CD4-positive, alpha-beta T cell treated with Interleukin-6 at 100 ng/mL for 8 hours (primary cell): ENCODE results near the gene CLIP3.
A peak's percentile ranks its signal among the peaks of the same experiment; 100 is the strongest.
"Not testable (repeated sequence)": the region's sequence is repeated elsewhere in the genome, so short reads cannot be mapped to it uniquely, and the experiment has no call there.

Experiments
- DNase-seq: peaks from one replicate; pipeline ENCODE4 v3.0.0-alpha.2; 2020; ENCODE audit warnings: mixed read lengths, low spot score

Gene CLIP3

DNA sequence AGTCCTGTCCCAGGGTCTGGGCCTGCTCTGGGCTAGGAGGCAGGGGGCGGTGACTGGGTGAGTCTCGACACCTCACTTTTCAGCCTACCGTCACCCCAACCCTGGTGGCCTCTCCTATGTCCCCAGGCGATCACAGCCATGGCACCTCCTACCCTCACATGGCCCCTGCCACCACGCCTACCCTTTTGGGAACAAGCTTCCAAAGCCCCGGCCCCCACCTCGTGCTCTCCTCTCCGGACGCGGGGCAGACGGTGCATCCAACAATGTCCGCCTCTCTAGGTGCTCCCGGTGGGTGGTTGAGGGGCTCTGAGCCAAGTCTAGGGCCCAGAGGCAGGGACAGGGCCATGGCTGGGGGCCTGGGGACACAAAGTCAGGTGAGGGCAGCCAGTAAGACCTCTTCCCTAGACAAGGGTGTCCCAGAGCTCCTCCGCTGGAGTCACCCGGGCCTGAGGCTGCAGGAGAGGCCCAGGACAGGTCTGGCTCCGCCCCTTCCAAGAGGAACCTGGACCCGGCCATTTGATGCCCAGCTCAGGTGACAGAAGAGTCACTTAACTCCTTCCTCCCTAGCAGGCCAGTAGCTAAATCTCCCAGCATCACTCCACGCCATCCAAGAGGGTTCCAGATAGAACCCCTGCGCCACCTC is 24.2 kb downstream of the CLIP3 start, which contains the start of gene SYNE4:
SYNE4 (minus strand) TSS at position 478 of the 643 bp plus-strand sequence; CDS start at position 346, 132 bp downstream.
- no peak for DNase-seq

DNA sequence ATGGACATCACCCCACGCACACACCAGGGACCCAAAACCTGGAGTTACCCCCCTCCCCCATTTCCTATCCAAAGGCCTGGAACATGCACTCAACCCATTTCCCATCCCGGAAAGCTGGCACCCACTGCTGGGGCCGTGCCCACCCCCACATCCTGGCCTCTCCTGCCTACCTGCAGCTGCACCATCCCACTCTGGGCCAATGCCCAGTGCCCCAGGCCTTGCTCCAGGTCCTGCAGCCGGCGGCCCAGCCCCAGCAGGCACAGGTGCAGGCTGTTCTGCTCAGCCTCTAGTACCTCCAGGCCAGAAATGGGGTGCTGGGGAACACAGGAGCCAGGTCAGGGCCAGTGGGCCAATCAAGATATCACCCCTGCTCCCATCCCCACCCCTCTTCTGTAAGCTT is 25.7 kb downstream of the CLIP3 start:
- no peak for DNase-seq

DNA sequence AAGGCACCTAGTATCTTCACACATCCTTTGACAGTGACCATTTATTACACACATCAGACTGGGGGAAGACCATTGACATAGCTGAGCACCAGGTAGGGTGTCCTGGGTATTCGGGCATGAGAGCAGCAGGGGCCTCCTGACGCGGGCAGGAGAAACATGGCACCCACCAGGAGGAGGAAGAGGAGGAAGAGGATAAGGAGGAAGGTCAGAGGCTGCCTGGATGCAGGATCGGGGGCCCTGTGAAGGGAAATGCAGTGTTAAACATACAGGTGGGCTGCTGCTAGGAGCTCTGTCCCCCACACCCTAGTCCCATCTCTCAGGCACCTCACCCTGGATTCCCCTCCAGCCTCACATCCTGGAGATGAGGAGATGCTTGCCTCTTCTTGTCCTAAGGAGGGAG is 29.4 kb downstream of the CLIP3 start:
- no peak for DNase-seq

DNA sequence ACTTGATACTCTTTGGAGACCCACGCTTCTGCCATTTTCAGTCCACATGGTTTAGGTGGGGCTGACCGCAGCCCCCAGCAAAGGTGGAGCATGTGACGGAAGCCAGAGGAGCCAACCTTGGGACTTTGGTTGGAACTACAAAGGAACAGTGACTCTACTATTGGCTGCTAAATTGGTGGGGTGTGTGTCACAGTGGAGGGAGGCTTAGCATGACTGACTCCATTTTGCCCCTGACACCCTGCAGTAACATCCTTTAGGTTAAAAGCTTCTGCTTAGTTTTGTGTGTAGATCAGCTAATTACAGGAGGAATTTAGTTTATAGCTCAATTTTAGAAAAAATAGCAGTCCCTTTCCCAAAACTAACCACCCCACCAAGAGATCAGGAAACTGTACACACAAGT is 31.1 kb downstream of the CLIP3 start:
- no peak for DNase-seq

DNA sequence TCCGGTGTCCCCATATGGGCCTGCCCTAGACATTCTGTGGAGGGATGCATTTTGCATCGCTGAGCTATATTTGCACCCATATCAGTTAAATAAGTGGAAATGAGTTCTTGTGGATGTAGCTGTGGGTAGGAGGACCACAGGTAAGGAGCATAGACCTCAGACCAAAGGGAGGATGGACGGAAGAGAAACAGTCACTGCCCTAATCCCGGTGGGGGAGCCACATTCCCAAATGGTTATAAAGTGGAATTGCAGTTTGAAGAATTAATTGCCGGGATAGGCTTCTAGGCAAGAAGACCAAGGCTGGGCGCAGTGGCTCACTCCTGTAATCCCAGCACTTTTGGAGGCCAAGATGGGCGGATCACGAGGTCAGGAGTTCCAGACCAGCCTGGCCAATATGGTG is 35.9 kb downstream of the CLIP3 start:
- no peak for DNase-seq

DNA sequence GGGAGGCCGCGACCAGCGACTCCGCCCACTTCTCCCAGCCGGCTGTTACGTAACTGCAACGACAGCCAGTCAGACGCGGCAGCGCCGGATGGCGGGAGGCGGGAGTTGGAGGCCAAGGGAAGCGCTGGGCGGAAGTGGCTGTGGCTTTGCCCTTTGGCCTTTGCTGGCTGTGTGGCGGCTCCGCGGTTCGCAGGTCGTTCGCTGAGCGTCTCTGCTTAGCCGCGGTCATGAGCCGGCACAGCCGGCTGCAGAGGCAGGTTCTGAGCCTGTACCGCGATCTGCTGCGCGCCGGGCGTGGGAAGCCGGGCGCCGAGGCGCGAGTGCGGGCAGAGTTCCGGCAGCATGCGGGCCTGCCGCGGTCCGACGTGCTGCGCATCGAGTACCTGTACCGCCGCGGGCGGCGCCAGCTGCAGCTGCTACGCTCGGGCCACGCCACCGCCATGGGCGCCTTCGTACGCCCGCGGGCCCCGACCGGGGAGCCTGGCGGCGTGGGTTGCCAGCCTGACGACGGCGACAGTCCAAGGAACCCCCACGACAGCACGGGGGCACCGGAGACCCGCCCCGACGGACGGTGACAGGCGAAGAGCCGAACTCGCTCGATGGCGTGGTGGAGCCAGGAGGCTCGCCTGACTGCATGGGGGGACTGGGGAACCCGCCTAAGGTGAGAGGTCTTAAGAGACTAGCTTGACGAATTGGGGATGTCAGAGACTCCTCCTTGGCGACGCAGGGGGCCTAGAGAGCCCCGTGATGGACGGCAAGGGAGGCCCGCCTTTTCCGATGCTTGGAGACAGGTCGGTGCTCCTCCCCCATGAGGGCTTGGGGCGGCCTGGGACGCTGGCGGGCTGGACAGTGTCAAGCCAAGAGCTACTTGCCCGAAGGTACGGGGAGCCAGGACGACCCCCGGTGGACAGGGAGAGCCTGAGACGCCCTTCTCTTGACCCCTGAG is 37.4 kb downstream of the CLIP3 start, which contains the start of gene SDHAF1:
SDHAF1 (plus strand) TSS at position 141 of the 946 bp plus-strand sequence; CDS start at position 228, 87 bp downstream.
- DNase-seq = peak; percentile 93

DNA sequence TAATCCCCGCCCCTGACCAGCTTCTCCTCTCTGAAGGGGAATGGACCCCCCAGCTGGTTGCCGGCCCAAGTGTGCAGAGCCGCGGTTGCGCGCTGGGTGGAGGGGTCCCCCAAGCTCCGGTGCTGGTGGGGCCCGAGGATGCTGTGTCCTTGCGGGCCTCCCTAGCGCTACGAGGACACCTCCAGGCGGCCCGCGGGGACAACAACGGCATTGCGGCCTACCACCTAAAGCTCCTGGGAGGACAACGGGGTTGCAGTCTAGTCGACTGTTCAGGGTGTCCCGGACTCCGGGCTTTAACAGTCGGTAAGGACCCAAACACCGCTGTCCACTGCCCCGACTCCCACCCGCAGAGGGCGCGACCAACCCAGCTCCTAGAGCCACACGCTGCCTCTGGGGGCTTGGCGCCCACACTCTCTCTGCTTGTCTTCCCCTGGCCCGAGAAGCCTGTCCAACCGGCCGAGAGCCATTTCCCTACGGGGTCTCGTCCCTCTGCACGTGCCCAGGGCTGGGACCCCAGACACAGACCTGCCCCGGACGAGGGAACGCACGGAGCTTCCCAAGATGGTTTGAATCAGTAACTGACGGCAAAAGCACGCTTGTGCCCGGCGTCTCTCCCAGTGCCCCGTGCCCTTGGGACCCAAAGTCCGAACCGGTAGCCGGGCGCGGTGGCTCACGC is 38.6 kb downstream of the CLIP3 start:
- no peak for DNase-seq

DNA sequence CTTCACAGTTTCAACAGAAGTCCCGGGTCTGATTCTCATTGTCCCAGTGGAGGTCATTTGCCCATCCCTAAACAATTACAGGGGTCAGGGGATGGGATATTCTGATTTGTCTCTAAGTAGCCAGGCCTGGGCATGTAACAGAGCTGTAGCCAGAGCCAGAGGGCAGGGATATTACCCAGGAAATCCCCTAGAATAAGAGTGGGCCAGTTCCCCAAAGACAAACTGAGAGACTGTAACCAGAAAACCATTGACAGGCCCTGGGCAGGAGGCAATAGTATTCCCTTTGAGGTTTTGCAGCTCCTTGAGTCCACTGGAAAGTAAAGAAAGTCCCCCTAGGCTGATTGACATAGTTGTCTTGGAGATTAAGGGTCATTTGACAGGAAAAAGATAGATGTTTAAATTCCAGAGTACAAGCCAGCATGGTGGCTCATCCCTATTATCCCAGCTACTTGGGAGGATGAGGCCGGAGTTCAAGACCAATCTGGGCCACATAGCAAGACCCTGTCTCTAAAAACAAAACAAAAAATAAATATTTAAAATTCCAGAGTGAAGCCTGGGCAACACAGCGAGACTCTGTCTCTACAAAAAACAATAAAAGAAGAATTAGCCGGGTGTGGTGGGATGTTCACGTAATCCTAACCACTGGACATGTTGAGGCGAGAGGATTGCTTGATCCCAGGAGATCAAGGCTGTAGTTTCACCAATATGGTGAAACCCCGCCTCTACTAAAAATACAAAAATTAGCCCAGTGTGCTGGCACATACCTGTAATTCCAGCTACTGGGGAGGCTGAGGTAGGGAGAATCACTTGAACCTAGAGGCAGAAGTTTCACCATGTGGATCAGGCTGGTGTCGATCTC is 39.5 kb downstream of the CLIP3 start:
- DNase-seq = no peak

DNA sequence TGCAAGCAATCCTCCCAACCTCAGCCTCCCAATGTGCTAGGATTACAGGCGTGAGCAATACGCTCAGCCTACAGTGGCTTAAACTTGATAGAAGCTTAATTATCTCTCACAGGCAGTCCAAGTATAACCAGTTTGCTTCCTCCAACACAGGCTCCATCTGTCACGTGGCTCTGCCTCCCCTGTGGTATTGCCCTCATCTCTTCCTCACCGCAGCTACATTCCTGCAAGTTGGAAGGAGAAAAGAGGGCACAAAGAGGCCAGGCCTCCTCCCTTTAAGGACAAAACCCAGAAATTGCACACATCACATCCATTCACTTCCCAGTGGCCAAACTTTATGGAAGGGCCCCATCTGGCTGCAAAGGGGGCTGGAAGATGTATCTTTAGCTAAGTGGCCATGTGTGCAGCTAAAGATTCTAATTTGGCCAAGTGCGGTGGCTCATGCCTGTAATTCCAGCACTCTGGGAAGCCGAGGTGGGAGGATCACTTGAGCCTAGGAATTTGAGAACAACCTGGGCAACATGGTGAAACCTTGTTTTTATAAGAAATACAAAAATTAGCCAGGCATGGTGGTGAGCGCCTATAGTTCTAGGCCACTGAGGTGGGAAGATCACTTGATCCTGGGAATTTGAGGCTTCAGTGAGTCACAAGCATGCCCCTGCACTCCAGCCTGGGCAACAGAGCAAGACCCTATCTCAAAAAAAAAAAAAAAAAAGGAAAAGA is 40.8 kb downstream of the CLIP3 start:
- DNase-seq = no peak

DNA sequence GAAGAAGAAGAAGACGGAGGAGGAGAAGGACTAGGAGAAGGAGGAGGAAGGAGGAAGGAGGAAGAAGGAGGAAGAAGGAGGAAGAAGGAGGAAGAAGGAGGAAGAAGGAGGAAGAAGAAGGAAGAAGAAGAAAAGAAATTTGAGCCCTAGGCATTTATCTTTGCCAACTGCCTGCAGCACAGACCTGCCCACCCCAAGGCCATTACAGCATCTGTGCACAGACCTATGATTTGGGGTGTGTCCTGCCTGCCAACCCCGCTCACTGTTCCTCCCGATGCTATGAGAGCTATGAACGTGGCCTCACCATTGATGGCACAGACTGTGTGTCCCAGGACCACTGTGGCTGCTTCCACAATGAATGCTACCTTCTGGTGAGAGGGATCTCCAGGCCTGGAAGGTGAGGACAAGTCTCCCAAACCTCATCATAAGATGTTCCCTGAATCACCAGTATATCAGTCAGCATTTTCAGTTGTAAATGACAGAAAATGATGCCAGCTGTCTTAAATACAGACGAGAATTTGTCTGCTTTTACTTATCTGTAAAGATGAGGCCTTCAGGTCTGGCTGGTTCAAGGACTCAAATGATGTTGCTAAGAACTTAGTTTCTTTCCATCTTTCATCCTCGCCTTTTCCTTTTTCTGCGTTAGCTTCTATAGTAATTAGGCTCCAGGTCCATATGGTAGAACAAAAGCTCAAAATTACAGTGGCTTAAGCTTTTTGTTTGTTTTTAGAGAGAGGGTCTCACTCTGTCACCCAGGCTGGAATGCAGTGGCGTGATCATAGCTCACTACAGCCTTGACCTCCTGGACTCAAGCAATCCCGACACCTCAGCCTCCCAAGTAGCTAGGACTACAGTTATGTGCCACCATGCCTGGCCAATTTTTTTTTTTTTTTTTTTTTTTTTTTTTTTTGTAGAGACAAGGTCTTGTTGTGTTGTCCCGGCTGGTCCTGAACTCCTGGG is 41.6 kb downstream of the CLIP3 start:
- DNase-seq = no peak

DNA sequence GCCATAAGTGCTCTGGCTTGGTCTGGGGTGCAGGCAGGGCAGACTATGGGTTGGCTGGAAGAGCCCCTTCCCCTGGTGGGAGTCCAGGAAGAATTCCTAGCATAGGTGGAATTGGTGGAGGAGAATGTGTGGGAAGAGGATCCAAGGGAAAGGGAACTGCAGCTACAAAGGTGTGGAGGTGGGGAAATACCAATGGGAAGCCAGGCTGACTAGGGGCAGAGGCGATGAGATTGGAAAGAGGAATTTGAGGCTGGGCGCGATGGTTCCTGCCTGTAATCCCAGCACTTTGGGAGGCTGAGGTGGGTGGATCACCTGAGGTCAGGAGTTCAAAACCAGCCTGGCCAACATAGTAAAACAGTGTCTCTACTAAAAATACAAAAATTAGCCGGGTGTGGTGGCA is 42.5 kb downstream of the CLIP3 start:
- no peak for DNase-seq

DNA sequence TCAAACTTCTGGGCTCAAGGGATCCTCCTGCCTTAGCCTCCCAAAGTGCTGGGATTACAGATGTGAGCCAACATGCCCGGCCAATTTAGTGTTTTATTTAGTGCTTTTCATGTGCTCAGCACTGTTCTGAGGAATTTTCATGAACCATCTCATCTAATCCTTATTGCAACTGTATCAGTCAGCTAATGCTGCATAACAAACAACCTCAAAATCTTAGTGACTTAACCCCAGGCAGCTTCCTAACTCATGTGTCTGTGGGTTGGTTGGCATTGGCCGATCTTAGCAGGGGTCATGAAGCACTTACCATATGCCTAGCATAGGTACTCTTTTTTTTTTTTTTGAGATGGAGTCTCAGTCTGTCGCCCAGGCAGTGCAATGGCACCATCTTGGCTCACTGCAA is 43.8 kb downstream of the CLIP3 start:
- DNase-seq = no peak

DNA sequence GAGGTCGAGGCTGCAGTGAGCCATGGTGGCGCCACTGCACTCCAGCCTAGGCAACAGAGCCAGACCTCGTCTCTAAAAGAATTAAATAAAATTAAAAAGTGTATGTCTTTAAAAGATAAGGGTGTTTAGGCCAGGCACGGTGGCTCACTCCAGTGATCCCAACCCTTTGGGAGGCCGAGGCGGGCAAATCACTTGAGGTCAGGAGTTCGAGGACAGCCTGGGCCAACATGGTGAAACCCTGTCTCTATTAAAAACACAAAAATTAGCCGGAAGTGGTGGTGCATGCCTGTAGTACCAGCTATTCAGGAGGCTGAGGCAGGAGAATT is 45.1 kb downstream of the CLIP3 start:
- DNase-seq = no peak

DNA sequence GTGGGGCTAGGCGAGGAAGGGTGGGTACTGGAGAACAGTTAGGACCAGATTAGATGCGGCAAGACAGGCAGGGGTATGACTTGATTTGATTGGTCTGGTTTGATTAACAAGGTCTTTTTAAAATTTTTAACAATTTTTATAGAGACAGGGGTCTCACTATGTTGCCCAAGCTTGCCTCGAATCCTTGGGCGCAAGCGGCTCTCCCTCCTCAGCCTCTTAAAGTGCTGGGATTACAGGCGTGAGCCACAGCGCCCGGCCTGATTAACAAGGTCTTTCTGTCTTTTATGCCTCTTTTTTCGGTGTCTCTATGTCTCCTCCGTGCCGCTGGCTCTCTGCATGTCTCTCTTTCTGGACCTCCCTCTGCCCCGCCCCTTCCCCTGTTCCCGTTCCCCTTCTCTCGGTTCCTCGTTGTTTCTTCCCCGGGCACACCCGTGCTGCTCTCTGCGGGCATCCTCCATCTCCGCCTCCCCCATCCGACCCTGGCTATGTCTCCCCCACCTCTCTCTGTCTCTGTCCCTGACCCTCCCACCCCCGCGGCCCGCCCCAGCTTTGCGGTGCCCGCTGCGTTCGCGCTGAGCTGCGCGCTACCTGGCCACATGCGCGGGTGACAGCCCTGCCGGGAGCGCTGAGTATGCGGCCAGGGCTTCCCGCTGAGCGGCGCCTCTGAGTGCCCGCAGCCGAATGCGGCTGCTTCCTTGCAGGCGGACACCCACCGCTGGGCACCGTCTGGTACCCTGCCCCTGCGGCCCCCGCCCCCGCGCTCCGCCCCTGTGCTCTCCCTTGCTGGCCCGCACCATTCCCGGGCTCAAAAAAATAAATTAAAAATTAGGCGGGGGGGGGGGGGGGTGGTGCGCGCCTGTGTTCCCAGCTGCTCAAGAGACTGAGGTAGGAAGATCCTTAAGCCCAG is 45.8 kb downstream of the CLIP3 start:
- DNase-seq = no peak

DNA sequence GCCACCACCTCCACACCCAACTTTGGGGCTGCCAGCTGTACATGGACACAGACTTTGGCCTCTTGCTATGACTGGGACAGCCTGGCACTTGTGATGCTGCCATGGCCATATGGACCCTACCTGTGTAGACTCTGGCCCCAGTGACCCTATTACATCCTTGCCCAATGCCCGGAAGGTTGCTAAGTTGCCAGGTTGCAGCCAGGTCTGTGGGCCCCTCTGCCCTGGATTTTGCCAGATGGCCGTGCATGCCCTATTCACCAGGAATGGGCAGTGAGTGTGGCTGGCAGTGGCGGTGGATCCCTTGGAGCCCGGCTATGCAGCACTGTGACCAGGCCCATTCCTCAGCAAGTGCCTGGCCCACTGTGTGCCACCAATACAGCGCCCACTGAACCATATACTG is 46.6 kb downstream of the CLIP3 start:
- DNase-seq = no peak

DNA sequence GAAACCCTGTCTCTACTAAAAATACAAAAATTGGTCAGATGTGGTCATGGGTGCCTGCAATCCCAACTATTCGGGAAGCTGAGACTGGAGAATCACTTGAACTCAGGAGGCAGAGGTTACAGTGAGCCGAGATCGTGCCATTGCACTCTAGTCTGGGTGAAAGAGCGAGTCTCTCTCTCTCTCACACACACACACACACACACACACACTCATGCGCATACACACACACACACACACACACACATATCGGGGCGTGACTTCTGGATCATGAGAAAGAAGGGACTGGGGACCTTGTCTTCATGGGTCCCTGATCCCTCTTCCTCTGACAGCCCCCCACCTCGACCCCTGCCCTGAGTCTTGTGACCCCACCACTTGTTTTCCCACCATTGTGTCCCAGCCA is 49.5 kb downstream of the CLIP3 start:
- DNase-seq = no peak

DNA sequence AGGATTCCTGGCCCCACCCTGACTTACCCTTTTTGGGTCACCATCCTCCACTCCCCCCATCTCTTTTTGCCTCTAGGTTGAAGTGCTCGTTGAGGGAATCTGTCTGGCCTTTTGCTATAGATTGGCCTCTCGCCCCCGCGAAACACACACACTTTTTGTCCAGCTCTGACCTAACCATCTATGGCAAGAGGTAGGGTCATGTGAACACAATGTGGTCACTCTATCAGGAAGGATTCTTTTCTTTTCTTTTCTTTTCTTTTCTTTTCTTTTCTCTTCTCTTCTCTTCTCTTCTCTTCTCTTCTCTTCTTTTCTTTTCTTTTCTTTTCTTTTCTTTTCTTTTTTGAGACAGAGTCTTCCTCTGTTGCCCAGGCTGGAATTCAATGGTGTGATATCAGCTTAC is 51.7 kb downstream of the CLIP3 start:
- not testable (repeated sequence) for DNase-seq

DNA sequence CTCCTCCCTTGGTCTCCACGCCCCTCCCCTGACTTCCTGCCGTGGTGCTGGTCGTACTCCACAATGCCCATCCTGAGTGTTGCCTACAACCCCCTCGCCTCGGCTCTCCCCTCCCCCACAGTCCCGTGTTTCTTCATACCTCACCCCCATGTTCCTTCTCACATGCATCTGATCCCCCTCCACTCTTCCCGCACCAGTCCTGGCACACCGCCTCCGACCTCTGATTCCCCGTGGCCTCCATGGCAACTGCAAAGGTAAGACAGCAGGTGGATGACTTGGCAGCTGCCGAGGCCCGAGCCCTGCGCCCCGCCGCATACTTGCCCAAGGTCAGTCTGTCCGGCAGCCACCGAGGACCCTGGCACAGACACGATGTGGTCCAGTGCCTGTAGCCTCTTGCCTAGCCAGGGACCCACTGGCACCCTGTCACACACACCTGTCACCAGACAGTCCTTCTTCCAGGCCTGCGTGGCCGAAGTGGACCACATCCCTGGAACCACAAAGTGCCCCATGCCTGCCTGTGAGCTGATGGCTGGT is 53.8 kb downstream of the CLIP3 start:
- no peak for DNase-seq

DNA sequence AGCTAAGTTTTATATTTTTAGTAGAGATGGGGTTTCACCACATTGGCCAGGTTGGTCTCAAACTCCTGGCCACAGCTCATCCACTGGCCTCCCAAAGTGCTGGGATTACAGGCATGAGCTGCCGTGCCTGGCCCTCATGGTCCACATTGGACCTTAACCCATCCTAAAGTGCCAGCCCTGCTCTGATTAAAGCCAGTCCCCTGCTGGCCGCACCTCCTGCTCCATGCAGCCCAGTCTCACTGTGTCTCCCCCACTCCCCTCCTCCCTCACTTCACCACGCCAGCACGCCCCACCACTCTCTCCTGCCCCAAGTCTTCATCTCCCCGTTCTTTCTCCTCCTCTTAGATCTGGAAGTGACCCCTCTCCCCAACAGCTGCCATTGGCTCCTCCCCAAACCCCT is 54.4 kb downstream of the CLIP3 start:
- no peak for DNase-seq
